Keratinocyte (primary cell): ENCODE data around the gene COG5. TPM values are rescaled to one million over a fixed set of nuclear protein-coding genes. Genes with fewer than 3 reads are reported as not detected.
"Not testable (repeated sequence)": the region's sequence is repeated elsewhere in the genome, so short reads cannot be mapped to it uniquely, and the experiment has no call there.

ENCODE experiments used
- DNase-seq: peaks from one replicate; pipeline ENCODE4 v3.0.0-alpha.2; 2011; ENCODE audit warnings: low read depth, missing footprints, low spot score
- FAIRE-seq: peaks from 2 replicates; lab custom pipeline; 2011; peaks lifted over from hg19 to GRCh38; lab: Jason Lieb, UNC
- H2AFZ ChIP-seq: 2 replicates; pipeline ENCODE4 v1.6.0; 2012; ENCODE audit warnings: low read length, control low read depth, inconsistent platforms; ENCODE audit not compliant: control insufficient read depth
- H3K27ac ChIP-seq: 2 replicates; pipeline ENCODE4 v1.5.1; 2011; ENCODE audit warnings: low read length; ENCODE audit not compliant: control insufficient read depth, insufficient read depth
- H3K27me3 ChIP-seq: 3 replicates; pipeline ENCODE4 v1.6.0; 2011; ENCODE audit warnings: low read length; ENCODE audit not compliant: control insufficient read depth, insufficient read depth; ENCODE audit errors: extremely low read depth
- H3K36me3 ChIP-seq, 2 experiments: 2 replicates in 1 of 2; 3 replicates in 1 of 2; pipeline ENCODE4 v1.5.1; 2011; ENCODE audit warnings: low read length in 2 of 2, mild to moderate bottlenecking in 1 of 2; ENCODE audit not compliant: control insufficient read depth in 2 of 2, insufficient read depth in 2 of 2; ENCODE audit errors: extremely low read depth in 1 of 2
- H3K4me1 ChIP-seq: 3 replicates; pipeline ENCODE4 v1.5.1; 2011; ENCODE audit warnings: low read length; ENCODE audit not compliant: control insufficient read depth, insufficient read depth; ENCODE audit errors: extremely low read depth
- H3K4me2 ChIP-seq: 3 replicates; pipeline ENCODE4 v1.6.0; 2011; ENCODE audit warnings: low read depth, low read length; ENCODE audit not compliant: control insufficient read depth, insufficient read depth; ENCODE audit errors: extremely low read depth
- H3K4me3 ChIP-seq, 3 experiments: fragments of 200-600 bp in 1 of 3; sonication (generic) in 1 of 3; 2 replicates in 2 of 3; 3 replicates in 1 of 3; pipeline ENCODE4 v1.5.1; 2011 to 2016; ENCODE audit warnings: low read length in 3 of 3, mild to moderate bottlenecking in 3 of 3, control low read depth in 2 of 3, inconsistent platforms in 1 of 3, low read depth in 1 of 3, mixed read lengths in 1 of 3, mixed run types in 1 of 3, moderate library complexity in 1 of 3; ENCODE audit not compliant: control insufficient read depth in 2 of 3, insufficient read depth in 2 of 3; ENCODE audit errors: extremely low read depth in 1 of 3
- H3K79me2 ChIP-seq: 2 replicates; pipeline ENCODE4 v1.6.0; 2012; ENCODE audit warnings: low read length; ENCODE audit not compliant: control insufficient read depth, insufficient read depth
- H3K9ac ChIP-seq: 3 replicates; pipeline ENCODE4 v1.6.0; 2011; ENCODE audit warnings: low read length; ENCODE audit not compliant: control insufficient read depth, insufficient read depth; ENCODE audit errors: extremely low read depth
- H3K9me1 ChIP-seq: 3 replicates; pipeline ENCODE4 v1.6.0; 2011; ENCODE audit warnings: low read length; ENCODE audit not compliant: control insufficient read depth, insufficient read depth; ENCODE audit errors: extremely low read depth
- H3K9me3 ChIP-seq: 2 replicates; pipeline ENCODE4 v1.5.1; 2012; ENCODE audit warnings: low read depth, low read length; ENCODE audit not compliant: control insufficient read depth
- H4K20me1 ChIP-seq: 3 replicates; pipeline ENCODE4 v1.6.0; 2011; ENCODE audit warnings: low read length; ENCODE audit not compliant: control insufficient read depth, insufficient read depth; ENCODE audit errors: extremely low read depth
- CTCF ChIP-seq, 3 experiments: IDR thresholded peaks in 1 of 3; conservative IDR thresholded peaks in 1 of 3; optimal IDR thresholded peaks in 1 of 3; 2 replicates in 2 of 3; 3 replicates in 1 of 3; pipeline versions ENCODE3 to v1.5.1; 2011; ENCODE audit warnings: low read length in 3 of 3, mild to moderate bottlenecking in 3 of 3, moderate library complexity in 2 of 3, control low read depth in 1 of 3, inconsistent platforms in 1 of 3; ENCODE audit not compliant: insufficient read depth in 2 of 3; ENCODE audit errors: extremely low read depth in 1 of 3
- EZH2 ChIP-seq: IDR thresholded peaks from one replicate; pipeline ENCODE4 v1.6.1; 2012; ENCODE audit warnings: inconsistent platforms, mild to moderate bottlenecking, low read length, moderate library complexity
- dilution Hi-C: fragments of 300-500 bp; cut with MboI; formaldehyde crosslinking; loops from one replicate; pipeline ENCODE4 v1.7.0; 2020; ENCODE audit warnings: low sequenced_read_pairs; ENCODE audit not compliant: extremely low pct_ligation_motif_present
- polyA plus RNA-seq, 5 experiments: library from polyadenylated mRNA; depleted of rRNA in 3 of 5; stranded (reverse) in 3 of 5; stranded (forward) in 1 of 5; unstranded in 1 of 5; fragments of >200 nt; gene quantifications; 1 replicate in 1 of 5; 2 replicates in 3 of 5; 3 replicates in 1 of 5; pipeline versions ENCODE4 v1.2.1 to v1.2.3, GENCODE V29; 2011 to 2012; ENCODE audit warnings: missing spikeins in 2 of 5, low read depth in 1 of 5, low replicate concordance in 1 of 5

The COG5 gene
- polyA plus RNA-seq, 1 donor (not counting 4 experiments of a cell fraction or from before 2014, with no cell fraction given): 50.7 TPM

GRCh38 chr7:107538001-107538400 is 25.7 kb downstream of the COG5 start:
- TF ChIP-seq EZH2 (no peak), CTCF (optimal IDR thresholded peaks at IDR 0.05 in 1 of 3, IDR thresholded peaks at IDR 0.05 in 1 of 3, conservative IDR thresholded peaks at IDR 0.05 in 1 of 3; ENCODE audit: extremely low read depth in 1 of 3, insufficient read depth in 2 of 3, low read length in 3 of 3) (no peak)
- Histone ChIP-seq H3K9ac (no peak overlapping the region), H3K4me2 (peak overlapping the region; percentile 22), H3K79me2 (peaks cover 43% of the 10 kb centered on the region), H3K9me1 (no peaks in the 10 kb centered on the region), H3K4me1 (peaks cover 10% of the 10 kb centered on the region), H2AFZ (no peak overlapping the region), H3K4me3 (no peak overlapping the region), H3K9me3 (no peaks in the 10 kb centered on the region), H3K27ac (no peak overlapping the region), H4K20me1 (no peaks in the 10 kb centered on the region), H3K36me3 (no peaks in the 10 kb centered on the region), H3K27me3 (no peaks in the 10 kb centered on the region)
- peak; percentile 64 for FAIRE-seq
- no peak for DNase-seq
- dilution Hi-C loops: no loop called here

- H3K9ac ChIP-seq, H3K4me3 ChIP-seq, H2AFZ ChIP-seq, H3K36me3 ChIP-seq, DNase-seq, dilution Hi-C loops, H4K20me1 ChIP-seq, H3K4me2 ChIP-seq, H3K27ac ChIP-seq, H3K9me3 ChIP-seq, H3K27me3 ChIP-seq, H3K9me1 ChIP-seq, FAIRE-seq: not testable (repeated sequence)
- peaks cover 44% of the 10 kb centered on the region for H3K79me2 ChIP-seq
- H3K4me1 ChIP-seq: peaks cover 10% of the 10 kb centered on the region
Measured at GRCh38 chr7:107537228-107537627, 26.5 kb downstream of the COG5 start.

- Histone ChIP-seq H3K79me2 (peaks cover 46% of the 10 kb centered on the region), H4K20me1 (no peaks in the 10 kb centered on the region), H3K27me3 (no peaks in the 10 kb centered on the region), H3K9me1 (no peaks in the 10 kb centered on the region), H3K4me1 (peaks cover 8% of the 10 kb centered on the region), H3K27ac (no peak overlapping the region), H2AFZ (no peak overlapping the region), H3K9me3 (no peaks in the 10 kb centered on the region), H3K9ac (no peak overlapping the region), H3K36me3 (no peaks in the 10 kb centered on the region), H3K4me2 (no peak overlapping the region), H3K4me3 (no peak overlapping the region)
- FAIRE-seq: no peak
- TF ChIP-seq EZH2 (no peak), CTCF (optimal IDR thresholded peaks at IDR 0.05 in 1 of 3, IDR thresholded peaks at IDR 0.05 in 1 of 3, conservative IDR thresholded peaks at IDR 0.05 in 1 of 3; ENCODE audit: extremely low read depth in 1 of 3, insufficient read depth in 2 of 3, low read length in 3 of 3) (no peak)
- dilution Hi-C loops: no loop called here
- no peak for DNase-seq
Measured at GRCh38 chr7:107534139-107534538, 29.6 kb downstream of the COG5 start.
